Fibroblast of upper back skin (primary cell): ENCODE data around the gene CLIC1.

Source experiments
- DNase-seq: peaks from one replicate; pipeline ENCODE4 v3.0.0-alpha.2; 2013

Gene CLIC1

GRCh38 chr6:31736021-31736767 lies at the start of gene CLIC1:
Gene CLIC1, minus strand, starts transcription at chr6:31736530. Its CDS starts 230 bp downstream, at chr6:31736300.
- DNase-seq, result peak; percentile 84

- no peak for DNase-seq
These were observed 49.1 kb upstream of the CLIC1 start for GRCh38 chr6:31785475-31785874.

GRCh38 chr6:31784098-31784925 lies 48.0 kb upstream of the CLIC1 start:
- DNase-seq, result no peak

GRCh38 chr6:31782126-31782855 lies 46.0 kb upstream of the CLIC1 start:
- no peak for DNase-seq

- no peak for DNase-seq
These were observed 45.2 kb upstream of the CLIC1 start for GRCh38 chr6:31781244-31782125.

- no peak for DNase-seq
These were observed 44.3 kb upstream of the CLIC1 start for GRCh38 chr6:31780507-31781243.

- DNase-seq, result no peak
These were observed 43.6 kb upstream of the CLIC1 start for GRCh38 chr6:31779908-31780307.

GRCh38 chr6:31778999-31779885 lies 42.9 kb upstream of the CLIC1 start:
- DNase-seq, result no peak

- DNase-seq, result no peak
These were observed 41.9 kb upstream of the CLIC1 start for GRCh38 chr6:31778193-31778592.

- DNase-seq, result no peak
These were observed 41.3 kb upstream of the CLIC1 start for GRCh38 chr6:31777667-31778050.

GRCh38 chr6:31776989-31777666 lies 40.8 kb upstream of the CLIC1 start, which contains the start of gene VWA7:
Gene VWA7, minus strand, starts transcription at chr6:31777328. Its CDS starts 549 bp downstream, at chr6:31776779.
- peak; percentile 67 for DNase-seq

GRCh38 chr6:31776485-31776988 lies 40.2 kb upstream of the CLIC1 start:
- no peak for DNase-seq

- no peak for DNase-seq
These were observed 39.5 kb upstream of the CLIC1 start for GRCh38 chr6:31775633-31776484.

GRCh38 chr6:31775184-31775583 lies 38.9 kb upstream of the CLIC1 start:
- DNase-seq, result no peak

- peak; percentile 44 for DNase-seq
These were observed 35.6 kb upstream of the CLIC1 start for GRCh38 chr6:31771992-31772358.

- no peak for DNase-seq
These were observed 34.5 kb upstream of the CLIC1 start for GRCh38 chr6:31770860-31771259.

- peak; percentile 43 for DNase-seq
These were observed 33.5 kb upstream of the CLIC1 start for GRCh38 chr6:31769684-31770371.
